Hepatocyte (in vitro differentiated cells): ENCODE measurements around the gene E2F7. TPM values are rescaled to one million over a fixed set of nuclear protein-coding genes. Genes with fewer than 3 reads are reported as not detected.

Source experiments
- DNase-seq: peaks from one replicate; pipeline ENCODE4 v3.0.0-alpha.2; 2016; ENCODE audit warnings: low spot score
- H2AFZ ChIP-seq: fragments of 200-600 bp; sonication (generic); 2 replicates; pipeline ENCODE4 v1.6.0; 2016; ENCODE audit warnings: antibody characterized with exemption, mild to moderate bottlenecking
- H3K27ac ChIP-seq: fragments of 200-600 bp; sonication (generic); 2 replicates; pipeline ENCODE4 v1.5.1; 2016; ENCODE audit warnings: mild to moderate bottlenecking
- H3K27me3 ChIP-seq: fragments of 200-600 bp; sonication (generic); 2 replicates; pipeline ENCODE4 v1.6.1; 2016
- H3K36me3 ChIP-seq: fragments of 200-600 bp; sonication (generic); replicated peaks from 2 replicates; pipeline ENCODE4 v1.5.1; 2016; ENCODE audit warnings: low read depth; ENCODE audit not compliant: insufficient read depth
- H3K4me1 ChIP-seq: fragments of 200-600 bp; sonication (generic); 2 replicates; pipeline ENCODE4 v1.5.1; 2016; ENCODE audit warnings: mild to moderate bottlenecking, moderate library complexity; ENCODE audit not compliant: insufficient read depth
- H3K4me2 ChIP-seq: fragments of 200-600 bp; sonication (generic); 2 replicates; pipeline ENCODE4 v1.6.0; 2016
- H3K4me3 ChIP-seq: fragments of 200-600 bp; sonication (generic); 2 replicates; pipeline ENCODE4 v1.5.1; 2016; ENCODE audit warnings: mild to moderate bottlenecking
- H3K79me2 ChIP-seq: fragments of 200-600 bp; sonication (generic); 2 replicates; pipeline ENCODE4 v1.6.0; 2017; ENCODE audit warnings: mild to moderate bottlenecking
- H3K9me2 ChIP-seq: fragments of 200-600 bp; sonication (generic); replicated peaks from 2 replicates; pipeline ENCODE4 v1.6.0; 2017; ENCODE audit warnings: mild to moderate bottlenecking; ENCODE audit not compliant: insufficient read depth
- H3K9me3 ChIP-seq: fragments of 200-600 bp; sonication (generic); 2 replicates; pipeline ENCODE4 v1.5.1; 2016; ENCODE audit warnings: low read depth, mild to moderate bottlenecking
- H4K20me1 ChIP-seq: fragments of 200-600 bp; sonication (generic); 2 replicates; pipeline ENCODE4 v1.6.0; 2016; ENCODE audit warnings: mild to moderate bottlenecking; ENCODE audit not compliant: insufficient read depth, poor library complexity, severe bottlenecking
- EZH2 ChIP-seq: fragments of 200-600 bp; sonication (generic); IDR thresholded peaks from 2 replicates; pipeline ENCODE4 v1.6.1; 2016; ENCODE audit warnings: antibody characterized with exemption, mild to moderate bottlenecking, borderline replicate concordance
- EZH2phosphoT487 ChIP-seq: fragments of 200-600 bp; sonication (generic); IDR thresholded peaks from one replicate; pipeline ENCODE4 v1.6.1; 2018; ENCODE audit warnings: antibody characterized with exemption, mild to moderate bottlenecking, low read depth, moderate library complexity; ENCODE audit not compliant: unreplicated experiment, severe bottlenecking
- whole genome bisulfite sequencing: methylation state at CpG from one replicate; pipeline ENCODE4 v1.1.6; 2016; ENCODE audit warnings: low lambda C conversion rate; ENCODE audit errors: missing lambda C conversion rate; 5-methylcytosine and 5-hydroxymethylcytosine counted together
- polyA plus RNA-seq: library from polyadenylated mRNA; unstranded; fragments of >200 nt; fragmentation: Nextera tagmentation; extraction: Ambion mirVana; gene quantifications from 2 replicates; pipeline ENCODE4 v1.2.1, GENCODE V29; 2016
- total RNA-seq: library from RNA; depleted of rRNA; stranded (reverse); fragments of >200 nt; gene quantifications from 2 replicates; pipeline ENCODE4 v1.2.3, GENCODE V29; 2014
- TF ChIP-seq, protein P1 (sequence below): fragments of 200-600 bp; sonication (generic); IDR thresholded peaks from 2 replicates; pipeline ENCODE4 v1.5.1; 2016; ENCODE audit warnings: antibody characterized with exemption, mild to moderate bottlenecking; ENCODE audit not compliant: poor library complexity

The E2F7 gene
- total and polyA plus RNA-seq, 2 experiments from 2014 or later, result 2.0 to 3.5 TPM

GRCh38 chr12:76984566-76984965, 80.8 kb downstream of the E2F7 start:
- Histone ChIP-seq H3K4me1 (no peaks in the 10 kb centered on the region), H3K4me3 (no peak overlapping the region), H3K4me2 (no peak overlapping the region), H3K27me3 (no peaks in the 10 kb centered on the region), H3K36me3 (no peaks in the 10 kb centered on the region), H3K27ac (no peak overlapping the region), H2AFZ (no peak overlapping the region), H3K79me2 (no peaks in the 10 kb centered on the region), H3K9me2 (no peaks in the 10 kb centered on the region), H3K9me3 (peaks cover 7% of the 10 kb centered on the region), H4K20me1 (no peaks in the 10 kb centered on the region)
- 96% methylated on average over 25 of the region's 26 CpGs for WGBS
- no peak for DNase-seq
- TF ChIP-seq, protein P1, sequence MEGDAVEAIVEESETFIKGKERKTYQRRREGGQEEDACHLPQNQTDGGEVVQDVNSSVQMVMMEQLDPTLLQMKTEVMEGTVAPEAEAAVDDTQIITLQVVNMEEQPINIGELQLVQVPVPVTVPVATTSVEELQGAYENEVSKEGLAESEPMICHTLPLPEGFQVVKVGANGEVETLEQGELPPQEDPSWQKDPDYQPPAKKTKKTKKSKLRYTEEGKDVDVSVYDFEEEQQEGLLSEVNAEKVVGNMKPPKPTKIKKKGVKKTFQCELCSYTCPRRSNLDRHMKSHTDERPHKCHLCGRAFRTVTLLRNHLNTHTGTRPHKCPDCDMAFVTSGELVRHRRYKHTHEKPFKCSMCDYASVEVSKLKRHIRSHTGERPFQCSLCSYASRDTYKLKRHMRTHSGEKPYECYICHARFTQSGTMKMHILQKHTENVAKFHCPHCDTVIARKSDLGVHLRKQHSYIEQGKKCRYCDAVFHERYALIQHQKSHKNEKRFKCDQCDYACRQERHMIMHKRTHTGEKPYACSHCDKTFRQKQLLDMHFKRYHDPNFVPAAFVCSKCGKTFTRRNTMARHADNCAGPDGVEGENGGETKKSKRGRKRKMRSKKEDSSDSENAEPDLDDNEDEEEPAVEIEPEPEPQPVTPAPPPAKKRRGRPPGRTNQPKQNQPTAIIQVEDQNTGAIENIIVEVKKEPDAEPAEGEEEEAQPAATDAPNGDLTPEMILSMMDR, result no peak
- TF ChIP-seq EZH2phosphoT487, result no peak
- no peak for TF ChIP-seq EZH2

DNA sequence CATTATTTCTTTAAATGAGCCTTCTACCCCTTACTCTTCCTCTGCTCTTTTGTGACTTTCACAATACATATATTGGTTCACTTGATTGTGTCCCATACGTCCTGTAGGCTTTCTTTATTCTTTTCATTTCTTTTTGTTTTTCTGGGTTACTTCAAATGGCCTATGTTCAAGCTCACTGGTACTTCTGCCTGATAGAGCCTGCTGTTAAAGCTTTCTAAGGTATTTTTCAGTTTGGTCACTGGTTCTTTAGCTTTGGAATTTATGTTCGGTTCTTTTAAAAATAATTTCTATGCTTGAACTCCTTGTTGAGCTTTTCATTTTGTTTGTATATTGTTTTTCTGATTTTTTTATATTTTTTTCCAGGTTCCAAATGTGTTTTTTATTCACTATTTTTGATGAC, 81.9 kb downstream of the E2F7 start:
- 79% methylated on average over 2 of the region's 2 CpGs for WGBS
- Histone ChIP-seq H3K36me3 (no peaks in the 10 kb centered on the region), H4K20me1 (no peaks in the 10 kb centered on the region), H3K9me3 (no peaks in the 10 kb centered on the region), H2AFZ (no peak overlapping the region), H3K4me1 (no peaks in the 10 kb centered on the region), H3K4me2 (no peak overlapping the region), H3K4me3 (no peak overlapping the region), H3K79me2 (no peaks in the 10 kb centered on the region), H3K27me3 (no peaks in the 10 kb centered on the region), H3K27ac (no peak overlapping the region), H3K9me2 (no peaks in the 10 kb centered on the region)
- DNase-seq, result no peak
- TF ChIP-seq EZH2phosphoT487 (no peak), EZH2 (no peak)
- TF ChIP-seq, protein P1, result no peak

DNA sequence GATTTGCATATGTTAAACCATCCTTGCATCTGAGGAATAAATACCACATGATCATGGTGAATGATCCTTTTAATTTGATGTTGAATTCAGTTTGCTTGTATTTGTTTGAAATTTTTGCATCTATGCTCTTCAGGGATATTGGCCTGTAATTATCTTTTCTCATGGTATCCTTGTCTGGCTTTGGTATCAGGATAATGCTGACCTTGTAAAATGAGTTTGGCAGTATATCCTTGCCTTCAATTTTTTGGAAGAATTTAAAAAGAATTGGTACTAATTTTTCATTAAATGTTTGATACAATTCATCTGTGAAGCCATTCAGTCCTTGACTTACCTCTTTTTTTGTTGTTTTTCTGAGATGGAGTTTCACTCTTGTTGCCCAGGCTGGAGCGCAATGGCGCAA, 85.2 kb downstream of the E2F7 start:
- 93% methylated on average over 2 of the region's 2 CpGs for WGBS
- DNase-seq, result no peak
- Histone ChIP-seq H3K9me2 (no peaks in the 10 kb centered on the region), H3K36me3 (no peaks in the 10 kb centered on the region), H3K4me3 (no peak overlapping the region), H3K27me3 (no peaks in the 10 kb centered on the region), H3K27ac (no peak overlapping the region), H2AFZ (no peak overlapping the region), H4K20me1 (no peaks in the 10 kb centered on the region), H3K9me3 (no peaks in the 10 kb centered on the region), H3K79me2 (no peaks in the 10 kb centered on the region), H3K4me2 (no peak overlapping the region), H3K4me1 (no peaks in the 10 kb centered on the region)
- TF ChIP-seq, protein P1, result no peak
- TF ChIP-seq EZH2phosphoT487 (no peak), EZH2 (no peak)

GRCh38 chr12:76976777-76977382, 88.5 kb downstream of the E2F7 start:
- no peak for TF ChIP-seq EZH2phosphoT487
- TF ChIP-seq, protein P1, result no peak
- no peak for TF ChIP-seq EZH2
- 57% methylated on average over 2 of the region's 2 CpGs for WGBS
- no peaks in the 10 kb centered on the region for H3K9me3 ChIP-seq
- no peak overlapping the region for H2AFZ ChIP-seq
- no peaks in the 10 kb centered on the region for H3K4me1 ChIP-seq
- H3K27ac ChIP-seq, result no peak overlapping the region
- H4K20me1 ChIP-seq, result no peaks in the 10 kb centered on the region
- no peak for DNase-seq
- no peaks in the 10 kb centered on the region for H3K27me3 ChIP-seq
- no peak overlapping the region for H3K4me2 ChIP-seq
- no peaks in the 10 kb centered on the region for H3K79me2 ChIP-seq
- no peaks in the 10 kb centered on the region for H3K36me3 ChIP-seq
- H3K9me2 ChIP-seq, result no peaks in the 10 kb centered on the region
- no peak overlapping the region for H3K4me3 ChIP-seq
